HepG2 (cell line): ENCODE measurements around the gene CRABP1. TPM values are rescaled to one million over a fixed set of nuclear protein-coding genes. Genes with fewer than 3 reads are reported as not detected.

Experiments used
- ATAC-seq: fragments of 200-7000 bp; cut with Tn5 transposase; 3 replicates; pipeline ENCODE4 v1.9.1; 2020; ENCODE audit warnings: mild to moderate bottlenecking, moderate library complexity
- BruUV-seq: library from RNA; stranded (reverse); fragments of 400-500 nt; replicated peaks from 2 replicates; lab custom pipeline; 2021; lab: Mats Ljungman, UMichigan
- CTCF ChIA-PET: fragments of 300-600 bp; formaldehyde crosslinking; extraction: SDS; loops from one replicate; lab custom pipeline; 2021; ENCODE audit warnings: low total read pairs, inconsistent platforms, low intra/inter-chr PET ratio; lab: Yijun Ruan, JAX
- POLR2A ChIA-PET: fragments of 350-600 bp; sonication (Branson Sonifier 250); formaldehyde crosslinking; loops from one replicate; lab custom pipeline; 2020; ENCODE audit warnings: antibody characterized with exemption, inconsistent platforms; lab: Yijun Ruan, JAX
- DNase-seq: peaks from one replicate; pipeline ENCODE4 v3.0.0-alpha.2; 2015; ENCODE audit warnings: low spot score
- FAIRE-seq: peaks from 3 replicates; lab custom pipeline; 2011; peaks lifted over from hg19 to GRCh38; lab: Jason Lieb, UNC
- H2AFZ ChIP-seq: one replicate; pipeline ENCODE4 v1.6.1; 2011; ENCODE audit warnings: low read length, inconsistent platforms
- H3K27ac ChIP-seq: fragments of 300-600 bp; 3 replicates; pipeline ENCODE4 v1.8.0; 2011; ENCODE audit warnings: mixed run types, mild to moderate bottlenecking, mixed read lengths, low read length, inconsistent platforms; ENCODE audit not compliant: insufficient read depth; ENCODE audit errors: extremely low read length
- H3K27me3 ChIP-seq, 2 experiments: fragments of 200-600 bp in 1 of 2; 2 replicates in 1 of 2; 3 replicates in 1 of 2; pipeline versions ENCODE4 v1.6.0 to v1.8.0; 2011; ENCODE audit warnings: low read length in 2 of 2, mild to moderate bottlenecking in 2 of 2, moderate library complexity in 2 of 2, inconsistent platforms in 1 of 2; ENCODE audit not compliant: insufficient read depth in 2 of 2, control insufficient read depth in 1 of 2
- H3K36me3 ChIP-seq, 2 experiments: fragments of 200-600 bp in 1 of 2; replicated peaks in 1 of 2; 2 replicates in 1 of 2; 3 replicates in 1 of 2; pipeline versions ENCODE4 v1.5.1 to v1.8.0; 2011; ENCODE audit warnings: low read length in 2 of 2, inconsistent platforms in 1 of 2; ENCODE audit not compliant: insufficient read depth in 2 of 2, control insufficient read depth in 1 of 2
- H3K4me1 ChIP-seq: 2 replicates; pipeline ENCODE4 v1.5.1; 2012; ENCODE audit warnings: low read length, inconsistent platforms; ENCODE audit not compliant: insufficient read depth
- H3K4me2 ChIP-seq: 2 replicates; pipeline ENCODE4 v1.6.0; 2011; ENCODE audit warnings: low read depth, low read length, inconsistent platforms
- H3K4me3 ChIP-seq, 3 experiments: fragments of 200-600 bp in 1 of 3; sonication (generic), shearing (Covaris generic) in 1 of 3; replicated peaks in 1 of 3; 2 replicates each; pipeline ENCODE4 v1.5.1; 2011 to 2016; ENCODE audit warnings: low read length in 3 of 3, inconsistent platforms in 2 of 3, low read depth in 2 of 3, mild to moderate bottlenecking in 2 of 3, control low read depth in 1 of 3, mixed read lengths in 1 of 3; ENCODE audit not compliant: insufficient read depth in 1 of 3
- H3K79me2 ChIP-seq: one replicate; pipeline ENCODE4 v1.6.1; 2011; ENCODE audit warnings: low read length, inconsistent platforms; ENCODE audit not compliant: insufficient read depth
- H3K9ac ChIP-seq: 2 replicates; pipeline ENCODE4 v1.6.0; 2011; ENCODE audit warnings: mild to moderate bottlenecking, low read depth, low read length, inconsistent platforms; ENCODE audit not compliant: insufficient read depth
- H3K9me3 ChIP-seq: 2 replicates; pipeline ENCODE4 v1.5.1; 2012; ENCODE audit warnings: mild to moderate bottlenecking, low read length
- H4K20me1 ChIP-seq: 2 replicates; pipeline ENCODE4 v1.6.0; 2011; ENCODE audit warnings: inconsistent platforms, mild to moderate bottlenecking, low read length, moderate library complexity; ENCODE audit not compliant: insufficient read depth
- ADNP ChIP-seq: sonication (generic); formaldehyde crosslinking; IDR thresholded peaks from 2 replicates; pipeline ENCODE4 v1.4.0; 2020; ENCODE audit warnings: missing genetic modification reagents
- ATF5 ChIP-seq: sonication (generic); formaldehyde crosslinking; IDR thresholded peaks from 2 replicates; pipeline ENCODE4 v1.4.0; 2020; ENCODE audit warnings: mild to moderate bottlenecking, low read depth, missing genetic modification reagents
- GABPA ChIP-seq, 2 experiments: IDR thresholded peaks; 2 replicates each; pipeline ENCODE4 v1.6.1; 2011 to 2016; ENCODE audit warnings: low read depth in 2 of 2, low read length in 1 of 2, missing biosample characterization in 1 of 2, missing genetic modification characterization in 1 of 2
- GPN1 ChIP-seq: sonication (generic); formaldehyde crosslinking; IDR thresholded peaks from 2 replicates; pipeline ENCODE4 v1.5.1; 2020; ENCODE audit warnings: missing genetic modification reagents, borderline replicate concordance
- HNRNPK ChIP-seq: fragments of 200-400 bp; formaldehyde crosslinking; IDR thresholded peaks from 2 replicates; pipeline ENCODE4 v1.6.1; 2018; ENCODE audit warnings: low read length, low read depth, moderate library complexity, mild to moderate bottlenecking; ENCODE audit not compliant: poor library complexity, severe bottlenecking
- ISL2 ChIP-seq: sonication (generic); formaldehyde crosslinking; IDR thresholded peaks from 2 replicates; pipeline ENCODE4 v1.5.0; 2020; ENCODE audit warnings: missing genetic modification reagents
- NR2F2 ChIP-seq: IDR thresholded peaks from 2 replicates; pipeline ENCODE4 v1.6.1; 2012; ENCODE audit warnings: low read depth, inconsistent platforms, borderline replicate concordance
- PHF5A ChIP-seq: IDR thresholded peaks from one replicate; pipeline ENCODE4 v1.6.1; 2018; ENCODE audit warnings: low read depth, missing genetic modification reagents; ENCODE audit not compliant: unreplicated experiment
- POLR2G ChIP-seq: fragments of 200-400 bp; formaldehyde crosslinking; IDR thresholded peaks from 2 replicates; pipeline ENCODE4 v1.6.1; 2018; ENCODE audit warnings: mild to moderate bottlenecking, low read depth, low read length, moderate library complexity
- SIN3A ChIP-seq: IDR thresholded peaks from 2 replicates; pipeline ENCODE4 v1.6.1; 2011; ENCODE audit warnings: low read depth, mild to moderate bottlenecking, control low read depth, low read length, borderline replicate concordance
- TFDP2 ChIP-seq: sonication (generic); formaldehyde crosslinking; IDR thresholded peaks from 2 replicates; pipeline ENCODE4 v1.4.0; 2020; ENCODE audit warnings: missing genetic modification reagents
- ZBTB21 ChIP-seq: sonication (generic); formaldehyde crosslinking; IDR thresholded peaks from 2 replicates; pipeline ENCODE4 v1.4.0; 2020; ENCODE audit warnings: missing genetic modification reagents
- WGBS: methylation state at CpG from one replicate; pipeline ENCODE4 v1.1.6; 2017; ENCODE audit warnings: low lambda C conversion rate; 5-methylcytosine and 5-hydroxymethylcytosine counted together
- in situ Hi-C: cut with HindIII; loops from 2 replicates; pipeline ENCODE4 v1.10.0; 2017; ENCODE audit warnings: low pct_unique_long_range_greater_than_20kb; ENCODE audit not compliant: extremely low pct_ligation_motif_present
- intact Hi-C: fragments of 100-400 bp; cut with micrococcal nuclease; formaldehyde crosslinking; loops from one replicate; pipeline ENCODE4 v1.10.0; 2022; ENCODE audit not compliant: unreplicated experiment
- polyA plus RNA-seq, 8 experiments: library from polyadenylated mRNA; depleted of rRNA in 3 of 8; stranded (reverse) in 7 of 8; unstranded in 1 of 8; fragments of >200 nt; fragmentation: Illumina TruSeq in 4 of 8; extraction: Trizol in 4 of 8; gene quantifications; 2 replicates each; pipeline versions ENCODE4 v1.2.1 to v1.2.3, GENCODE V29; 2011 to 2016; ENCODE audit warnings: low read depth in 4 of 8, missing spikeins in 1 of 8, mixed read lengths in 1 of 8; ENCODE audit not compliant: insufficient read depth in 1 of 8
- total RNA-seq, 5 experiments: library from RNA; depleted of rRNA; stranded (reverse); fragments of >200 nt; fragmentation: Illumina TruSeq; extraction: Trizol; gene quantifications; 2 replicates each; pipeline ENCODE4 v1.2.3, GENCODE V29; 2016; ENCODE audit warnings: low read depth in 1 of 5

Gene CRABP1
- total and polyA plus RNA-seq, 2 of the 13 experiments (the other 11 are each of a cell fraction or from before 2014, with no cell fraction given) = not detected

- no peak for TF ChIP-seq ATF5 (CRISPR knock-in tag)
- no peak for TF ChIP-seq ADNP (CRISPR knock-in tag)
- no peak for TF ChIP-seq ZBTB21 (CRISPR knock-in tag)
- TF ChIP-seq PHF5A (CRISPR knock-in tag) = no peak
- TF ChIP-seq TFDP2 (CRISPR knock-in tag) = no peak
These were observed 50.1 kb downstream of the CRABP1 start (continued) for GRCh38 chr15:78390242-78390641.

- WGBS = 70% methylated on average over 3 of the region's 3 CpGs
- no peaks in the 10 kb centered on the region for H3K36me3 ChIP-seq
- intact Hi-C loops (loop anchor here (10.0 kb wide), 1 partner anchor 46 kb away; the partner anchor contains the start of gene CRABP1), in situ Hi-C loops (no loop called here)
- no TSS peak for BruUV-seq
- H3K4me2 ChIP-seq = no peak overlapping the region
- ATAC-seq = no peak
- no peaks in the 10 kb centered on the region for H3K4me1 ChIP-seq
- TF ChIP-seq GABPA (IDR thresholded peaks at IDR 0.05; ENCODE audit: low read depth, low read length) (no peak), GABPA (CRISPR knock-in tag; IDR thresholded peaks at IDR 0.05; ENCODE audit: low read depth) (no peak), GPN1 (CRISPR knock-in tag) (no peak), NR2F2 (no peak), SIN3A (no peak), HNRNPK (no peak), POLR2G (no peak), ISL2 (CRISPR knock-in tag) (no peak)
- no peak for DNase-seq
- no peak overlapping the region for H2AFZ ChIP-seq
- H3K27ac ChIP-seq = no peak overlapping the region
- CTCF ChIA-PET = no interaction called here
- no peaks in the 10 kb centered on the region for H3K79me2 ChIP-seq
- H4K20me1 ChIP-seq = no peaks in the 10 kb centered on the region
- H3K9me3 ChIP-seq = no peaks in the 10 kb centered on the region
- FAIRE-seq = no peak
- POLR2A ChIA-PET = no interaction called here
- no peak overlapping the region for H3K9ac ChIP-seq
- peaks cover 0 to 5% of the 10 kb centered on the region in 2 experiments; a peak in 1 of 5 replicates for H3K27me3 ChIP-seq
- no peak overlapping the region for H3K4me3 ChIP-seq
These were observed 50.7 kb downstream of the CRABP1 start for GRCh38 chr15:78390826-78391225.
